ENCODE measurements around the gene LDLRAD3. TPM values are rescaled to one million over a fixed set of nuclear protein-coding genes. Genes with fewer than 3 reads are reported as not detected.

The LDLRAD3 gene
- total RNA-seq, 1 experiment from 2014 or later: 28.1 TPM

DNA sequence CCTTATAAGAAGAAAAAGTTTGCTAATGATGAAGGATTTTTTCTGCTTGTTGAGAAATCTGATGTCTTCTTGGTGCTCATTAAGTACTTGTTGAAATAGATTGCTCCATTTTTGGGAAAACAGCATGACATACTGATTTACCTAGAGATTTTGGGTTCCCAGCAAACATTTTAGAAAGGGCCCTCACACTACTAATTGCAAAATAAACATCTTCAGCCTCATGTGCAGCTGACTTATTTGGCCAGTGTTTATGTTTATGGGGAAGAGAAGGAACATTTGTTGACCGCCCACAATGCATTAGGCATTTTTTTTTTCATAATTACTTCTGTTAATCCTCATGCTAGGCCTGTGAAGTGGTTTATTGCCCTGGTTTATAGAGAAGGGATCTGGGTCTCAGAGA is 40.1 kb downstream of the LDLRAD3 start:
- TF ChIP-seq, protein P1, sequence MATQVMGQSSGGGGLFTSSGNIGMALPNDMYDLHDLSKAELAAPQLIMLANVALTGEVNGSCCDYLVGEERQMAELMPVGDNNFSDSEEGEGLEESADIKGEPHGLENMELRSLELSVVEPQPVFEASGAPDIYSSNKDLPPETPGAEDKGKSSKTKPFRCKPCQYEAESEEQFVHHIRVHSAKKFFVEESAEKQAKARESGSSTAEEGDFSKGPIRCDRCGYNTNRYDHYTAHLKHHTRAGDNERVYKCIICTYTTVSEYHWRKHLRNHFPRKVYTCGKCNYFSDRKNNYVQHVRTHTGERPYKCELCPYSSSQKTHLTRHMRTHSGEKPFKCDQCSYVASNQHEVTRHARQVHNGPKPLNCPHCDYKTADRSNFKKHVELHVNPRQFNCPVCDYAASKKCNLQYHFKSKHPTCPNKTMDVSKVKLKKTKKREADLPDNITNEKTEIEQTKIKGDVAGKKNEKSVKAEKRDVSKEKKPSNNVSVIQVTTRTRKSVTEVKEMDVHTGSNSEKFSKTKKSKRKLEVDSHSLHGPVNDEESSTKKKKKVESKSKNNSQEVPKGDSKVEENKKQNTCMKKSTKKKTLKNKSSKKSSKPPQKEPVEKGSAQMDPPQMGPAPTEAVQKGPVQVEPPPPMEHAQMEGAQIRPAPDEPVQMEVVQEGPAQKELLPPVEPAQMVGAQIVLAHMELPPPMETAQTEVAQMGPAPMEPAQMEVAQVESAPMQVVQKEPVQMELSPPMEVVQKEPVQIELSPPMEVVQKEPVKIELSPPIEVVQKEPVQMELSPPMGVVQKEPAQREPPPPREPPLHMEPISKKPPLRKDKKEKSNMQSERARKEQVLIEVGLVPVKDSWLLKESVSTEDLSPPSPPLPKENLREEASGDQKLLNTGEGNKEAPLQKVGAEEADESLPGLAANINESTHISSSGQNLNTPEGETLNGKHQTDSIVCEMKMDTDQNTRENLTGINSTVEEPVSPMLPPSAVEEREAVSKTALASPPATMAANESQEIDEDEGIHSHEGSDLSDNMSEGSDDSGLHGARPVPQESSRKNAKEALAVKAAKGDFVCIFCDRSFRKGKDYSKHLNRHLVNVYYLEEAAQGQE (IDR thresholded peaks at IDR 0.05; ENCODE audit: insufficient read depth in 1 of 2, low read depth in 2 of 2, low read length in 1 of 2): no peak
- TF ChIP-seq CTCF (IDR thresholded peaks at IDR 0.05): no peak
- TF ChIP-seq TCF7L2 (IDR thresholded peaks at IDR 0.05; ENCODE audit: low read depth, low read length): no peak
- TF ChIP-seq SIN3A (IDR thresholded peaks at IDR 0.05; ENCODE audit: borderline replicate concordance, insufficient read depth, low read depth, low read length): no peak
- TF ChIP-seq POLR2AphosphoS5 (IDR thresholded peaks at IDR 0.05; ENCODE audit: low read depth, low read length): no peak
- POLR2A ChIA-PET: no interaction called here
- intact Hi-C loops (cut with micrococcal nuclease; ENCODE audit: unreplicated experiment) (no loop called here), in situ Hi-C loops (cut with HindIII; ENCODE audit: low pct_unique_long_range_greater_than_20kb, low sequenced_read_pairs) (no loop called here)
- no peak overlapping the region for H3K4me3 ChIP-seq (ENCODE audit: low read depth in 2 of 2, low read length in 2 of 2)
- peaks cover 3% of the 10 kb centered on the region; the same call in 1 of the 2 replicates for H3K4me1 ChIP-seq (ENCODE audit: control insufficient read depth, insufficient read depth, low read length)
- no peaks in the 10 kb centered on the region for H3K36me3 ChIP-seq (ENCODE audit: control insufficient read depth, insufficient read depth, low read length)
- DNase-seq (ENCODE audit: low read depth, low spot score): no peak
- BruUV-seq (replicated peaks): no TSS peak
- H3K27me3 ChIP-seq (ENCODE audit: control insufficient read depth, insufficient read depth, low read length): no peaks in the 10 kb centered on the region
- no peak for ATAC-seq
- no peak overlapping the region for H3K27ac ChIP-seq (ENCODE audit: low read length)
- H3K9me3 ChIP-seq (ENCODE audit: control insufficient read depth, insufficient read depth, low read depth, low read length): no peaks in the 10 kb centered on the region
- CTCF ChIA-PET: no interaction called here

GRCh38 chr11:35986947-35987346 is 43.1 kb downstream of the LDLRAD3 start:
- POLR2A ChIA-PET: interaction anchor here (0.6 kb wide), 1 partner anchor 11 kb away, joined by 3 read pairs; no protein-coding TSS in a partner anchor

More at GRCh38 chr11:35986947-35987346, 43.1 kb downstream of the LDLRAD3 start:
- Histone ChIP-seq H3K27ac (ENCODE audit: low read length) (no peak overlapping the region), H3K4me3 (ENCODE audit: low read depth in 2 of 2, low read length in 2 of 2) (no peak overlapping the region), H3K9me3 (ENCODE audit: control insufficient read depth, insufficient read depth, low read depth, low read length) (no peaks in the 10 kb centered on the region), H3K4me1 (ENCODE audit: control insufficient read depth, insufficient read depth, low read length) (no peaks in the 10 kb centered on the region), H3K36me3 (ENCODE audit: control insufficient read depth, insufficient read depth, low read length) (no peaks in the 10 kb centered on the region), H3K27me3 (ENCODE audit: control insufficient read depth, insufficient read depth, low read length) (no peaks in the 10 kb centered on the region)
- TF ChIP-seq, protein P1 (IDR thresholded peaks at IDR 0.05; ENCODE audit: insufficient read depth in 1 of 2, low read depth in 2 of 2, low read length in 1 of 2): no peak
- TF ChIP-seq TCF7L2 (IDR thresholded peaks at IDR 0.05; ENCODE audit: low read depth, low read length) (no peak), CTCF (IDR thresholded peaks at IDR 0.05) (no peak), POLR2AphosphoS5 (IDR thresholded peaks at IDR 0.05; ENCODE audit: low read depth, low read length) (no peak), SIN3A (IDR thresholded peaks at IDR 0.05; ENCODE audit: borderline replicate concordance, insufficient read depth, low read depth, low read length) (no peak)
- BruUV-seq (replicated peaks): no TSS peak
- ATAC-seq: no peak
- no peak for DNase-seq (ENCODE audit: low read depth, low spot score)
- CTCF ChIA-PET: no interaction called here
- intact Hi-C loops (cut with micrococcal nuclease; ENCODE audit: unreplicated experiment) (no loop called here), in situ Hi-C loops (cut with HindIII; ENCODE audit: low pct_unique_long_range_greater_than_20kb, low sequenced_read_pairs) (no loop called here)

Measured in Panc1 (cell line).